SK-N-SH (cell line): ENCODE measurements around the gene OR51G1. TPM values are rescaled to one million over a fixed set of nuclear protein-coding genes. Genes with fewer than 3 reads are reported as not detected.

Experiments
- CTCF ChIA-PET: fragments of 300-600, 350-600 bp; formaldehyde crosslinking; extraction: SDS; loops from one replicate; lab custom pipeline; 2021; lab: Yijun Ruan, JAX
- POLR2A ChIA-PET: fragments of 350-600 bp; sonication (Branson Sonifier 250); formaldehyde crosslinking; extraction: SDS; loops from one replicate; lab custom pipeline; 2020; ENCODE audit warnings: antibody characterized with exemption, inconsistent platforms; lab: Yijun Ruan, JAX
- DNase-seq: peaks from one replicate; pipeline ENCODE4 v3.0.0; 2012
- H2AFZ ChIP-seq: fragments of 200-600 bp; sonication (generic); 2 replicates; pipeline ENCODE4 v1.8.1; 2016; ENCODE audit warnings: antibody characterized with exemption, mild to moderate bottlenecking, low read depth
- H3F3A ChIP-seq: fragments of 200-600 bp; sonication (generic); replicated peaks from 2 replicates; pipeline ENCODE3; 2016; ENCODE audit warnings: antibody characterized with exemption, mild to moderate bottlenecking; ENCODE audit not compliant: insufficient read depth
- H3K27ac ChIP-seq, 2 experiments: fragments of 200-500 bp in 1 of 2; fragments of 200-600 bp in 1 of 2; sonication (Bioruptor generic) in 1 of 2; sonication (generic), shearing (Covaris generic) in 1 of 2; 2 replicates each; pipeline versions ENCODE4 v1.5.1 to v1.6.1; 2014 to 2016; ENCODE audit warnings: low read depth in 2 of 2, inconsistent platforms in 1 of 2, low read length in 1 of 2, mild to moderate bottlenecking in 1 of 2, mixed read lengths in 1 of 2
- H3K27me3 ChIP-seq: fragments of 200-600 bp; sonication (generic), shearing (Covaris generic); 2 replicates; pipeline ENCODE4 v1.6.1; 2016; ENCODE audit warnings: mixed run types; ENCODE audit not compliant: insufficient read depth
- H3K36me3 ChIP-seq, 2 experiments: fragments of 200-500 bp in 1 of 2; fragments of 200-600 bp in 1 of 2; sonication (Bioruptor generic) in 1 of 2; sonication (generic) in 1 of 2; replicated peaks in 1 of 2; 2 replicates each; pipeline versions ENCODE3 to v1.5.1; 2014 to 2016; ENCODE audit warnings: low read length in 1 of 2, mild to moderate bottlenecking in 1 of 2; ENCODE audit not compliant: insufficient read depth in 2 of 2, control insufficient read depth in 1 of 2
- H3K4me1 ChIP-seq, 2 experiments: fragments of 200-500 bp in 1 of 2; fragments of 200-600 bp in 1 of 2; sonication (Bioruptor generic) in 1 of 2; sonication (generic), shearing (Covaris generic) in 1 of 2; 2 replicates each; pipeline versions ENCODE4 v1.5.1 to v1.6.1; 2014 to 2016; ENCODE audit warnings: low read depth in 1 of 2, low read length in 1 of 2, mixed run types in 1 of 2; ENCODE audit not compliant: insufficient read depth in 2 of 2, control insufficient read depth in 1 of 2
- H3K4me2 ChIP-seq: fragments of 200-600 bp; sonication (generic), shearing (Covaris generic); 2 replicates; pipeline ENCODE4 v1.6.1; 2017; ENCODE audit warnings: mixed run types
- H3K4me3 ChIP-seq, 2 experiments: fragments of 200-500 bp in 1 of 2; fragments of 200-600 bp in 1 of 2; sonication (Bioruptor generic) in 1 of 2; sonication (generic), shearing (Covaris generic) in 1 of 2; 2 replicates each; pipeline versions ENCODE4 v1.5.1 to v1.8.1; 2014 to 2016; ENCODE audit warnings: low read depth in 2 of 2, inconsistent platforms in 1 of 2, low read length in 1 of 2, mild to moderate bottlenecking in 1 of 2, mixed read lengths in 1 of 2, moderate library complexity in 1 of 2
- H3K79me2 ChIP-seq: fragments of 200-600 bp; sonication (generic); 2 replicates; pipeline ENCODE4 v1.8.1; 2017; ENCODE audit warnings: mild to moderate bottlenecking; ENCODE audit not compliant: insufficient read depth
- H3K9ac ChIP-seq: fragments of 200-600 bp; sonication (generic); 2 replicates; pipeline ENCODE4 v1.6.1; 2017; ENCODE audit warnings: mixed run types
- H3K9me2 ChIP-seq: fragments of 200-600 bp; sonication (generic); 2 replicates; pipeline ENCODE4 v1.6.1; 2017; ENCODE audit warnings: mixed run types
- H3K9me3 ChIP-seq: fragments of 200-600 bp; sonication (generic); 2 replicates; pipeline ENCODE4 v1.6.1; 2017; ENCODE audit warnings: mixed run types, mild to moderate bottlenecking, moderate library complexity
- H4K20me1 ChIP-seq: fragments of 200-600 bp; sonication (generic); 2 replicates; pipeline ENCODE4 v1.6.1; 2017; ENCODE audit warnings: mild to moderate bottlenecking, mixed run types; ENCODE audit not compliant: insufficient read depth
- CHD2 ChIP-seq: fragments of 150-350 bp; IDR thresholded peaks from 2 replicates; pipeline ENCODE4 v1.6.1; 2018; ENCODE audit warnings: low read length; ENCODE audit not compliant: partially characterized antibody
- CTCF ChIP-seq: fragments of 200-600 bp; sonication (generic); IDR thresholded peaks from 2 replicates; pipeline ENCODE4 v1.6.1; 2017; ENCODE audit warnings: antibody characterized with exemption, mild to moderate bottlenecking, moderate library complexity
- FOXM1 ChIP-seq: IDR thresholded peaks from 2 replicates; pipeline ENCODE4 v1.4.0; 2012; ENCODE audit warnings: low read depth, mild to moderate bottlenecking
- GATA2 ChIP-seq: sonication (generic); formaldehyde crosslinking; IDR thresholded peaks from 2 replicates; pipeline ENCODE4 v1.5.0; 2020; ENCODE audit warnings: mild to moderate bottlenecking, missing genetic modification reagents
- IRF3 ChIP-seq: fragments of 150-350 bp; IDR thresholded peaks from 2 replicates; pipeline ENCODE4 v1.6.1; 2016; ENCODE audit warnings: mild to moderate bottlenecking, low read depth, low read length
- JUND ChIP-seq: IDR thresholded peaks from 2 replicates; pipeline ENCODE4 v1.4.0; 2012
- MXI1 ChIP-seq: IDR thresholded peaks from 2 replicates; pipeline ENCODE4 v1.6.1; 2012; ENCODE audit warnings: mild to moderate bottlenecking, low read depth, low read length, improper control_type of control experiment
- NRF1 ChIP-seq: IDR thresholded peaks from 2 replicates; pipeline ENCODE4 v1.6.1; 2012; ENCODE audit warnings: low read depth, mild to moderate bottlenecking, low read length
- PBX3 ChIP-seq: IDR thresholded peaks from 2 replicates; pipeline ENCODE4; 2012
- POLR2AphosphoS5 ChIP-seq: IDR thresholded peaks from 2 replicates; pipeline ENCODE4 v1.6.1; 2012; ENCODE audit warnings: low read depth, low read length
- RXRA ChIP-seq: IDR thresholded peaks from 2 replicates; pipeline ENCODE4 v1.4.0; 2012; ENCODE audit warnings: low read depth, mild to moderate bottlenecking, borderline replicate concordance
- SMC3 ChIP-seq: IDR thresholded peaks from 2 replicates; pipeline ENCODE4 v1.6.1; 2012; ENCODE audit warnings: low read depth, low read length, improper control_type of control experiment
- TEAD4 ChIP-seq: IDR thresholded peaks from 2 replicates; pipeline ENCODE4 v1.4.0; 2012; ENCODE audit warnings: mild to moderate bottlenecking, borderline replicate concordance; ENCODE audit not compliant: insufficient read depth
- USF2 ChIP-seq: fragments of 150-350 bp; IDR thresholded peaks from 2 replicates; pipeline ENCODE4 v1.6.1; 2017; ENCODE audit warnings: antibody characterized with exemption, low read length, low read depth, borderline replicate concordance
- YY1 ChIP-seq: IDR thresholded peaks from 2 replicates; pipeline ENCODE4 v1.4.0; 2012; ENCODE audit warnings: low read depth, mild to moderate bottlenecking
- ZBTB33 ChIP-seq: IDR thresholded peaks from 2 replicates; pipeline ENCODE4 v1.4.0; 2012; ENCODE audit warnings: low read depth, borderline replicate concordance
- WGBS: methylation state at CpG from one replicate; pipeline ENCODE4 v1.1.6; 2017; ENCODE audit warnings: low lambda C conversion rate; 5-methylcytosine and 5-hydroxymethylcytosine counted together
- polyA plus RNA-seq, 3 experiments: library from polyadenylated mRNA; depleted of rRNA; stranded (reverse); fragments of >200 nt; gene quantifications; 2 replicates each; pipeline ENCODE4 v1.2.3, GENCODE V29; 2012

The OR51G1 gene
- polyA plus RNA-seq, 1 of the 3 experiments (the other 2 are of a cell fraction) = not detected

- ChIA-PET POLR2A (no interaction called here), CTCF (no interaction called here)
- no peak overlapping the region for H3K27ac ChIP-seq
- H3F3A ChIP-seq = peaks cover 11% of the 10 kb centered on the region
- no peaks in the 10 kb centered on the region for H4K20me1 ChIP-seq
- no peaks in the 10 kb centered on the region for H3K79me2 ChIP-seq
- DNase-seq = no peak
- no peaks in the 10 kb centered on the region for H3K4me1 ChIP-seq
- H3K9me3 ChIP-seq = no peaks in the 10 kb centered on the region
- 0% methylated on average over 1 of the region's 1 CpG for WGBS
- TF ChIP-seq RXRA = no peak
- no peak for TF ChIP-seq ZBTB33
- no peak for TF ChIP-seq POLR2AphosphoS5
- TF ChIP-seq PBX3 = no peak
- TF ChIP-seq FOXM1 = no peak
- no peak for TF ChIP-seq SMC3
- TF ChIP-seq TEAD4 = no peak
- H3K4me3 ChIP-seq = no peak overlapping the region
- no peak overlapping the region for H2AFZ ChIP-seq
- H3K27me3 ChIP-seq = no peaks in the 10 kb centered on the region
- no peak overlapping the region for H3K9ac ChIP-seq
- H3K4me2 ChIP-seq = no peak overlapping the region
- no peaks in the 10 kb centered on the region for H3K36me3 ChIP-seq
- no peaks in the 10 kb centered on the region for H3K9me2 ChIP-seq
Measured at GRCh38 chr11:4887591-4887990, 36.5 kb downstream of the OR51G1 start.

GRCh38 chr11:4886186-4886585 is 38.0 kb downstream of the OR51G1 start:
- DNase-seq = no peak
- no peak overlapping the region for H3K9ac ChIP-seq
- H3K9me3 ChIP-seq = no peaks in the 10 kb centered on the region
- H3K36me3 ChIP-seq = no peaks in the 10 kb centered on the region
- H3K9me2 ChIP-seq = no peaks in the 10 kb centered on the region
- H3F3A ChIP-seq = no peaks in the 10 kb centered on the region
- H3K27me3 ChIP-seq = no peaks in the 10 kb centered on the region
- POLR2A ChIA-PET = no interaction called here
- H4K20me1 ChIP-seq = no peaks in the 10 kb centered on the region
- no peaks in the 10 kb centered on the region for H3K4me1 ChIP-seq
- H3K4me2 ChIP-seq = no peak overlapping the region
- no peak overlapping the region for H2AFZ ChIP-seq
- no peak overlapping the region for H3K4me3 ChIP-seq
- 13% methylated on average over 3 of the region's 3 CpGs for WGBS
- H3K27ac ChIP-seq = no peak overlapping the region
- CTCF ChIA-PET = no interaction called here
- no peak for TF ChIP-seq GATA2 (CRISPR knock-in tag)
- TF ChIP-seq MXI1 = no peak
- no peaks in the 10 kb centered on the region for H3K79me2 ChIP-seq

- H3K9me3 ChIP-seq = no peaks in the 10 kb centered on the region
- H3K4me1 ChIP-seq = no peaks in the 10 kb centered on the region
- no peaks in the 10 kb centered on the region for H3K9me2 ChIP-seq
- no peaks in the 10 kb centered on the region for H3K27me3 ChIP-seq
- no peak overlapping the region for H3K27ac ChIP-seq
- no peaks in the 10 kb centered on the region for H4K20me1 ChIP-seq
- H2AFZ ChIP-seq = no peak overlapping the region
- no peak overlapping the region for H3K9ac ChIP-seq
- no peaks in the 10 kb centered on the region for H3K79me2 ChIP-seq
- no peaks in the 10 kb centered on the region for H3K36me3 ChIP-seq
- WGBS = 1% methylated on average over 3 of the region's 3 CpGs
- H3F3A ChIP-seq = no peaks in the 10 kb centered on the region
- H3K4me3 ChIP-seq = no peak overlapping the region
- DNase-seq = no peak
- ChIA-PET POLR2A (no interaction called here), CTCF (no interaction called here)
- no peak overlapping the region for H3K4me2 ChIP-seq
- TF ChIP-seq MXI1 (no peak), TEAD4 (no peak), YY1 (no peak), NRF1 (no peak), CHD2 (no peak), USF2 (no peak), JUND (no peak), CTCF (no peak), FOXM1 (no peak), IRF3 (no peak), GATA2 (CRISPR knock-in tag) (no peak)
Measured at GRCh38 chr11:4884361-4884760, 39.8 kb downstream of the OR51G1 start.
